HEK293 (cell line): ENCODE measurements around the gene EEF1B2.

Experiments used
- CTCF ChIA-PET: fragments of 350-600 bp; formaldehyde crosslinking; extraction: SDS; loops from one replicate; lab custom pipeline; 2021; ENCODE audit warnings: antibody characterized with exemption; lab: Yijun Ruan, JAX
- POLR2A ChIA-PET: fragments of 300-600 bp; formaldehyde crosslinking; extraction: SDS; loops from one replicate; lab custom pipeline; 2020; ENCODE audit warnings: antibody characterized with exemption, inconsistent platforms; lab: Yijun Ruan, JAX
- H3K27ac ChIP-seq: fragments of 200-500 bp; sonication (Bioruptor generic); 2 replicates; pipeline ENCODE4 v1.5.1; 2014; ENCODE audit warnings: low read depth, low read length, control low read depth, inconsistent platforms; ENCODE audit errors: extremely low read depth
- H3K36me3 ChIP-seq, 2 experiments: fragments of 200-500 bp in 1 of 2; sonication (Bioruptor generic) in 1 of 2; 1 replicate in 1 of 2; 2 replicates in 1 of 2; pipeline ENCODE4 v1.5.1; 2014 to 2017; ENCODE audit warnings: inconsistent platforms in 2 of 2, low read length in 2 of 2; ENCODE audit not compliant: control insufficient read depth in 2 of 2, insufficient read depth in 1 of 2
- H3K4me1 ChIP-seq: fragments of 200-500 bp; sonication (Bioruptor generic); 2 replicates; pipeline ENCODE4 v1.5.1; 2014; ENCODE audit warnings: mild to moderate bottlenecking, low read length, inconsistent platforms; ENCODE audit not compliant: control insufficient read depth, insufficient read depth
- H3K4me3 ChIP-seq: 2 replicates; pipeline ENCODE4 v1.5.1; 2011; ENCODE audit warnings: low read depth, mild to moderate bottlenecking, control low read depth, low read length, moderate library complexity
- H3K9me3 ChIP-seq: fragments of 200-500 bp; sonication (Bioruptor generic); 2 replicates; pipeline ENCODE4 v1.5.1; 2014; ENCODE audit warnings: low read depth, low read length, inconsistent platforms; ENCODE audit not compliant: control insufficient read depth, insufficient read depth
- BCL11A ChIP-seq: fragments of 450-650 bp; formaldehyde crosslinking; IDR thresholded peaks from 2 replicates; pipeline ENCODE4 v1.5.1; 2016; ENCODE audit warnings: low read depth, missing biosample characterization, missing genetic modification characterization
- HOXC10 ChIP-seq: sonication (generic); formaldehyde crosslinking; IDR thresholded peaks from 2 replicates; pipeline ENCODE4 v1.8.1; 2023; ENCODE audit warnings: mild to moderate bottlenecking, missing genetic modification reagents
- PRDM4 ChIP-seq: fragments of 450-650 bp; formaldehyde crosslinking; IDR thresholded peaks from 2 replicates; pipeline ENCODE4 v1.5.1; 2017; ENCODE audit warnings: missing biosample characterization, missing genetic modification characterization
- SALL2 ChIP-seq: fragments of 450-650 bp; formaldehyde crosslinking; IDR thresholded peaks from 2 replicates; pipeline ENCODE4 v1.5.0; 2017; ENCODE audit warnings: missing biosample characterization, mild to moderate bottlenecking, missing genetic modification characterization, borderline replicate concordance
- ZBTB20 ChIP-seq: fragments of 450-650 bp; formaldehyde crosslinking; IDR thresholded peaks from 2 replicates; pipeline ENCODE4 v1.5.1; 2016; ENCODE audit warnings: missing biosample characterization, missing genetic modification characterization
- ZBTB8A ChIP-seq: fragments of 450-650 bp; formaldehyde crosslinking; IDR thresholded peaks from 2 replicates; pipeline ENCODE4 v1.5.1; 2016; ENCODE audit warnings: missing biosample characterization, missing genetic modification characterization
- ZNF248 ChIP-seq: fragments of 450-650 bp; formaldehyde crosslinking; IDR thresholded peaks from 2 replicates; pipeline ENCODE4 v1.5.1; 2017; ENCODE audit warnings: missing biosample characterization, missing genetic modification characterization
- ZNF404 ChIP-seq: fragments of 450-650 bp; formaldehyde crosslinking; IDR thresholded peaks from 2 replicates; pipeline ENCODE4 v1.5.1; 2017; ENCODE audit warnings: missing biosample characterization, missing genetic modification characterization
- ZNF433 ChIP-seq: fragments of 450-650 bp; formaldehyde crosslinking; IDR thresholded peaks from 2 replicates; pipeline ENCODE4 v1.5.1; 2016; ENCODE audit warnings: missing biosample characterization, missing genetic modification characterization, low read depth
- ZNF449 ChIP-seq: fragments of 450-650 bp; formaldehyde crosslinking; IDR thresholded peaks from 2 replicates; pipeline ENCODE4 v1.5.1; 2017; ENCODE audit warnings: missing biosample characterization, mild to moderate bottlenecking, missing genetic modification characterization, moderate library complexity
- ZNF48 ChIP-seq: fragments of 450-650 bp; formaldehyde crosslinking; IDR thresholded peaks from 2 replicates; pipeline ENCODE4 v1.5.1; 2016; ENCODE audit warnings: missing biosample characterization, missing genetic modification characterization
- ZNF585B ChIP-seq: fragments of 450-650 bp; formaldehyde crosslinking; IDR thresholded peaks from 2 replicates; pipeline ENCODE4 v1.5.1; 2016; ENCODE audit warnings: missing biosample characterization, missing genetic modification characterization
- ZNF629 ChIP-seq: fragments of 450-650 bp; formaldehyde crosslinking; IDR thresholded peaks from 2 replicates; pipeline ENCODE4 v1.5.1; 2017; ENCODE audit warnings: missing biosample characterization, missing genetic modification characterization
- ZNF658 ChIP-seq: fragments of 450-650 bp; formaldehyde crosslinking; IDR thresholded peaks from 2 replicates; pipeline ENCODE4; 2016; ENCODE audit warnings: missing biosample characterization, missing genetic modification characterization
- ZNF76 ChIP-seq: fragments of 450-650 bp; formaldehyde crosslinking; IDR thresholded peaks from 2 replicates; pipeline ENCODE4; 2016; ENCODE audit warnings: low read depth, missing biosample characterization, missing genetic modification characterization, borderline replicate concordance
- ZSCAN5A ChIP-seq: fragments of 450-650 bp; formaldehyde crosslinking; IDR thresholded peaks from 2 replicates; pipeline ENCODE4 v1.5.1; 2016; ENCODE audit warnings: missing biosample characterization, missing genetic modification characterization
- TF ChIP-seq, protein P1 (sequence below): fragments of 450-650 bp; formaldehyde crosslinking; IDR thresholded peaks from 2 replicates; pipeline ENCODE4 v1.5.1; 2016; ENCODE audit warnings: missing biosample characterization, missing genetic modification characterization
- TF ChIP-seq, protein P2 (sequence below): fragments of 450-650 bp; IDR thresholded peaks from 2 replicates; pipeline ENCODE4 v1.5.1; 2018; ENCODE audit warnings: missing biosample characterization, missing genetic modification characterization

EEF1B2 gene

GRCh38 chr2:206145665-206146064, 14.0 kb upstream of the EEF1B2 start:
- peaks cover 82 to 96% of the 10 kb centered on the region in 2 experiments for H3K36me3 ChIP-seq
- no peaks in the 10 kb centered on the region for H3K4me1 ChIP-seq
- no peak overlapping the region for H3K4me3 ChIP-seq
- ChIA-PET CTCF (no interaction called here), POLR2A (no interaction called here)
- H3K27ac ChIP-seq: no peak overlapping the region
- no peaks in the 10 kb centered on the region for H3K9me3 ChIP-seq
- no peak for TF ChIP-seq HOXC10 (CRISPR knock-in tag)

GRCh38 chr2:206149330-206149729, 10.4 kb upstream of the EEF1B2 start:
- Histone ChIP-seq H3K27ac (no peak overlapping the region), H3K4me1 (no peaks in the 10 kb centered on the region), H3K9me3 (no peaks in the 10 kb centered on the region), H3K36me3 (peaks cover 62 to 81% of the 10 kb centered on the region in 2 experiments), H3K4me3 (no peak overlapping the region)
- TF ChIP-seq PRDM4 (tag by site-specific recombination): no peak
- TF ChIP-seq, protein P1, sequence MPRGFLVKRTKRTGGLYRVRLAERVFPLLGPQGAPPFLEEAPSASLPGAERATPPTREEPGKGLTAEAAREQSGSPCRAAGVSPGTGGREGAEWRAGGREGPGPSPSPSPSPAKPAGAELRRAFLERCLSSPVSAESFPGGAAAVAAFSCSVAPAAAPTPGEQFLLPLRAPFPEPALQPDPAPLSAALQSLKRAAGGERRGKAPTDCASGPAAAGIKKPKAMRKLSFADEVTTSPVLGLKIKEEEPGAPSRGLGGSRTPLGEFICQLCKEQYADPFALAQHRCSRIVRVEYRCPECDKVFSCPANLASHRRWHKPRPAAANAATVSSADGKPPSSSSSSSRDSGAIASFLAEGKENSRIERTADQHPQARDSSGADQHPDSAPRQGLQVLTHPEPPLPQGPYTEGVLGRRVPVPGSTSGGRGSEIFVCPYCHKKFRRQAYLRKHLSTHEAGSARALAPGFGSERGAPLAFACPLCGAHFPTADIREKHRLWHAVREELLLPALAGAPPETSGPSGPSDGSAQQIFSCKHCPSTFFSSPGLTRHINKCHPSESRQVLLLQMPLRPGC (tag by site-specific recombination): no peak
- no peak for TF ChIP-seq SALL2 (tag by site-specific recombination)
- no peak for TF ChIP-seq BCL11A (tag by site-specific recombination)
- no peak for TF ChIP-seq ZNF433 (tag by site-specific recombination)
- TF ChIP-seq ZNF449: no peak
- TF ChIP-seq ZBTB20: no peak
- no peak for TF ChIP-seq ZNF658 (tag by site-specific recombination)
- no peak for TF ChIP-seq ZNF629 (tag by site-specific recombination)
- no peak for TF ChIP-seq ZNF248 (tag by site-specific recombination)
- TF ChIP-seq ZNF404 (tag by site-specific recombination): no peak
- TF ChIP-seq ZNF76: no peak
- no peak for TF ChIP-seq ZBTB8A
- TF ChIP-seq ZSCAN5A (tag by site-specific recombination): no peak
- no peak for TF ChIP-seq ZNF48 (tag by site-specific recombination)
- TF ChIP-seq, protein P2, sequence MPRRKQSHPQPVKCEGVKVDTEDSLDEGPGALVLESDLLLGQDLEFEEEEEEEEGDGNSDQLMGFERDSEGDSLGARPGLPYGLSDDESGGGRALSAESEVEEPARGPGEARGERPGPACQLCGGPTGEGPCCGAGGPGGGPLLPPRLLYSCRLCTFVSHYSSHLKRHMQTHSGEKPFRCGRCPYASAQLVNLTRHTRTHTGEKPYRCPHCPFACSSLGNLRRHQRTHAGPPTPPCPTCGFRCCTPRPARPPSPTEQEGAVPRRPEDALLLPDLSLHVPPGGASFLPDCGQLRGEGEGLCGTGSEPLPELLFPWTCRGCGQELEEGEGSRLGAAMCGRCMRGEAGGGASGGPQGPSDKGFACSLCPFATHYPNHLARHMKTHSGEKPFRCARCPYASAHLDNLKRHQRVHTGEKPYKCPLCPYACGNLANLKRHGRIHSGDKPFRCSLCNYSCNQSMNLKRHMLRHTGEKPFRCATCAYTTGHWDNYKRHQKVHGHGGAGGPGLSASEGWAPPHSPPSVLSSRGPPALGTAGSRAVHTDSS: no peak
- TF ChIP-seq ZNF585B (tag by site-specific recombination): no peak
- POLR2A ChIA-PET: no interaction called here
- CTCF ChIA-PET: no interaction called here
